Hepatocyte (in vitro differentiated cells): Measurements from ENCODE around the gene ATG13. TPM values are rescaled to one million over a fixed set of nuclear protein-coding genes. Genes with fewer than 3 reads are reported as not detected.

Experiments used
- DNase-seq: peaks from one replicate; pipeline ENCODE4 v3.0.0-alpha.2; 2016; ENCODE audit warnings: low spot score
- H2AFZ ChIP-seq: fragments of 200-600 bp; sonication (generic); 2 replicates; pipeline ENCODE4 v1.6.0; 2016; ENCODE audit warnings: antibody characterized with exemption, mild to moderate bottlenecking
- H3K27ac ChIP-seq: fragments of 200-600 bp; sonication (generic); 2 replicates; pipeline ENCODE4 v1.5.1; 2016; ENCODE audit warnings: mild to moderate bottlenecking
- H3K27me3 ChIP-seq: fragments of 200-600 bp; sonication (generic); 2 replicates; pipeline ENCODE4 v1.6.1; 2016
- H3K36me3 ChIP-seq: fragments of 200-600 bp; sonication (generic); replicated peaks from 2 replicates; pipeline ENCODE4 v1.5.1; 2016; ENCODE audit warnings: low read depth; ENCODE audit not compliant: insufficient read depth
- H3K4me1 ChIP-seq: fragments of 200-600 bp; sonication (generic); 2 replicates; pipeline ENCODE4 v1.5.1; 2016; ENCODE audit warnings: mild to moderate bottlenecking, moderate library complexity; ENCODE audit not compliant: insufficient read depth
- H3K4me2 ChIP-seq: fragments of 200-600 bp; sonication (generic); 2 replicates; pipeline ENCODE4 v1.6.0; 2016
- H3K4me3 ChIP-seq: fragments of 200-600 bp; sonication (generic); 2 replicates; pipeline ENCODE4 v1.5.1; 2016; ENCODE audit warnings: mild to moderate bottlenecking
- H3K79me2 ChIP-seq: fragments of 200-600 bp; sonication (generic); 2 replicates; pipeline ENCODE4 v1.6.0; 2017; ENCODE audit warnings: mild to moderate bottlenecking
- H3K9me2 ChIP-seq: fragments of 200-600 bp; sonication (generic); replicated peaks from 2 replicates; pipeline ENCODE4 v1.6.0; 2017; ENCODE audit warnings: mild to moderate bottlenecking; ENCODE audit not compliant: insufficient read depth
- H3K9me3 ChIP-seq: fragments of 200-600 bp; sonication (generic); 2 replicates; pipeline ENCODE4 v1.5.1; 2016; ENCODE audit warnings: low read depth, mild to moderate bottlenecking
- H4K20me1 ChIP-seq: fragments of 200-600 bp; sonication (generic); 2 replicates; pipeline ENCODE4 v1.6.0; 2016; ENCODE audit warnings: mild to moderate bottlenecking; ENCODE audit not compliant: insufficient read depth, poor library complexity, severe bottlenecking
- EZH2 ChIP-seq: fragments of 200-600 bp; sonication (generic); IDR thresholded peaks from 2 replicates; pipeline ENCODE4 v1.6.1; 2016; ENCODE audit warnings: antibody characterized with exemption, mild to moderate bottlenecking, borderline replicate concordance
- EZH2phosphoT487 ChIP-seq: fragments of 200-600 bp; sonication (generic); IDR thresholded peaks from one replicate; pipeline ENCODE4 v1.6.1; 2018; ENCODE audit warnings: antibody characterized with exemption, mild to moderate bottlenecking, low read depth, moderate library complexity; ENCODE audit not compliant: unreplicated experiment, severe bottlenecking
- WGBS: methylation state at CpG from one replicate; pipeline ENCODE4 v1.1.6; 2016; ENCODE audit warnings: low lambda C conversion rate; ENCODE audit errors: missing lambda C conversion rate; 5-methylcytosine and 5-hydroxymethylcytosine counted together
- polyA plus RNA-seq: library from polyadenylated mRNA; unstranded; fragments of >200 nt; fragmentation: Nextera tagmentation; extraction: Ambion mirVana; gene quantifications from 2 replicates; pipeline ENCODE4 v1.2.1, GENCODE V29; 2016
- total RNA-seq: library from RNA; depleted of rRNA; stranded (reverse); fragments of >200 nt; gene quantifications from 2 replicates; pipeline ENCODE4 v1.2.3, GENCODE V29; 2014
- TF ChIP-seq, protein P1 (sequence below): fragments of 200-600 bp; sonication (generic); IDR thresholded peaks from 2 replicates; pipeline ENCODE4 v1.5.1; 2016; ENCODE audit warnings: antibody characterized with exemption, mild to moderate bottlenecking; ENCODE audit not compliant: poor library complexity

Gene ATG13
- total and polyA plus RNA-seq, 2 experiments from 2014 or later, result 50.9 to 60.8 TPM

DNA sequence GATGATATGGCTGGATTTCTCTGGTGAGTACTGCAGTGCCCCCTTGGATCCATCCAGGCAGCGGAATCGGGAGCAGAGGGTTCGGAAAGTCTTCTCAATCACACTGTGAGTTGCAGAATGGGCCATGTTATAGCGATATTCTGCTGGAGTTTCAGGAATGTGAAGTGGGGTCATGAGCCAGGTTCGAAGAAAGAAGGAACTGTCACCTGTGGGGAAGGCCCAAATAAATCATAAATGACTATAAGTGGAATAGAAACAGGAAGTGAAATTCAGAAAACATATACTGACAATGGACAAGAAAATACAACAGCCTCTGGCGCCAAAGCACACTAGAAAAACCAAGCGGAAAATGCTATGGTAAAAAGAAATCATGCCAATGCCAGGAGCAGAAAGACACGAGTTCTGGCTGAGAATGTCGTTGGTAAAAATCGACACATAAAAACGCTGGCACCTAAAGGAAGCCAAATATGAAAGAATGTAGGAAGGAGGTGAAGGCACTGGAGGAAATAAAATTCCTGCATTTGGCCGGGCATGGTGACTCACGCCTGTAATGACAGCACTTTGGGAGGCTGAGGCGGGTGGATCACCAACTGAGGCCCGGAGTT, 13.5 kb upstream of the ATG13 start:
- DNase-seq, result no peak
- Histone ChIP-seq H4K20me1 (no peaks in the 10 kb centered on the region), H3K9me3 (no peaks in the 10 kb centered on the region), H3K4me1 (no peaks in the 10 kb centered on the region), H3K4me3 (no peak overlapping the region), H2AFZ (no peak overlapping the region), H3K79me2 (no peaks in the 10 kb centered on the region), H3K27ac (no peak overlapping the region), H3K36me3 (no peaks in the 10 kb centered on the region), H3K9me2 (no peaks in the 10 kb centered on the region), H3K4me2 (no peak overlapping the region), H3K27me3 (no peaks in the 10 kb centered on the region)
- no peak for TF ChIP-seq EZH2
- no peak for TF ChIP-seq EZH2phosphoT487
- TF ChIP-seq, protein P1, sequence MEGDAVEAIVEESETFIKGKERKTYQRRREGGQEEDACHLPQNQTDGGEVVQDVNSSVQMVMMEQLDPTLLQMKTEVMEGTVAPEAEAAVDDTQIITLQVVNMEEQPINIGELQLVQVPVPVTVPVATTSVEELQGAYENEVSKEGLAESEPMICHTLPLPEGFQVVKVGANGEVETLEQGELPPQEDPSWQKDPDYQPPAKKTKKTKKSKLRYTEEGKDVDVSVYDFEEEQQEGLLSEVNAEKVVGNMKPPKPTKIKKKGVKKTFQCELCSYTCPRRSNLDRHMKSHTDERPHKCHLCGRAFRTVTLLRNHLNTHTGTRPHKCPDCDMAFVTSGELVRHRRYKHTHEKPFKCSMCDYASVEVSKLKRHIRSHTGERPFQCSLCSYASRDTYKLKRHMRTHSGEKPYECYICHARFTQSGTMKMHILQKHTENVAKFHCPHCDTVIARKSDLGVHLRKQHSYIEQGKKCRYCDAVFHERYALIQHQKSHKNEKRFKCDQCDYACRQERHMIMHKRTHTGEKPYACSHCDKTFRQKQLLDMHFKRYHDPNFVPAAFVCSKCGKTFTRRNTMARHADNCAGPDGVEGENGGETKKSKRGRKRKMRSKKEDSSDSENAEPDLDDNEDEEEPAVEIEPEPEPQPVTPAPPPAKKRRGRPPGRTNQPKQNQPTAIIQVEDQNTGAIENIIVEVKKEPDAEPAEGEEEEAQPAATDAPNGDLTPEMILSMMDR, result no peak
- WGBS, result 96% methylated on average over 15 of the region's 15 CpGs

DNA sequence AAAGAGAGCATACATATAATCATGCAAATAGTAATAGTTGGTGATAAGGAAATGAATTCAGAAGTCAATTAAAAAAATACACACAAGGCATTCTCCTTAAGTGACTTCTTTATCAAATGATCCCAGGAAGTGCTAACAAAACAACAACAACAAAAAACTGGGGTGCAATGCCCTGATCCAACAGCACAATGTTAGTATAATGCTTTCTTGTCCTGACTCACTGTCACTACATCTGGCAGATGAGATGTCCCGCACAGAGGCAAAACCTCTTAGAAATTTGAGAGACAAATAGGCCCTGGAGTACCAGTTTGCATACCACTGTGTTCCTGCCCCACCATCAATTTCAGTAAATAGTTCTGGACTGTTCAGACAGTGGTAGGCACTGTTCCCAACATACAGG, 12.6 kb upstream of the ATG13 start:
- Histone ChIP-seq H3K27ac (no peak overlapping the region), H3K4me2 (no peak overlapping the region), H3K4me1 (no peaks in the 10 kb centered on the region), H2AFZ (no peak overlapping the region), H3K9me3 (no peaks in the 10 kb centered on the region), H3K36me3 (no peaks in the 10 kb centered on the region), H3K27me3 (no peaks in the 10 kb centered on the region), H3K79me2 (peaks cover 2% of the 10 kb centered on the region), H3K9me2 (no peaks in the 10 kb centered on the region), H4K20me1 (no peaks in the 10 kb centered on the region), H3K4me3 (no peak overlapping the region)
- TF ChIP-seq, protein P1, result no peak
- TF ChIP-seq EZH2, result no peak
- no peak for DNase-seq
- 96% methylated on average over 1 of the region's 1 CpG for WGBS

DNA sequence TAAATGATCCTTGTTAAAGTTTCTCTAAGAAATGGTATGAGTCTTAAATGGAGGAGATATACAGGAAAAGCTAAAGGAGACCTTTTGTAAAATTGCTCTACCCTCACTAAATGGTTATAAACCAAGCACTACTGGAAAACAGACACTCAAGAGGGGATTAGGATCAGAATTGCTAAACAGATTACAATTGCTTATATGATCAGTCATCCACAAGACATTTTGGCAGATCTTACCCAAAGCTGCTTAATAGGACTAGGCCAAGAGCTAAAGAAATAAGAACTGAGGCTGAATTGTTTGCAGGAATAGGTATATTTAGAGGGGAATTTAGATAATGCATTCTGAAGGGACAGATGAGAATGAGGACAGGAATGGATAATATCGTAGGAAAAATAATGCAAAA, 9.8 kb upstream of the ATG13 start:
- H3K9me3 ChIP-seq, result no peaks in the 10 kb centered on the region
- H3K4me2 ChIP-seq, result no peak overlapping the region
- H3K9me2 ChIP-seq, result no peaks in the 10 kb centered on the region
- H2AFZ ChIP-seq, result no peak overlapping the region
- no peaks in the 10 kb centered on the region for H3K27me3 ChIP-seq
- H3K27ac ChIP-seq, result no peak overlapping the region
- no peaks in the 10 kb centered on the region for H4K20me1 ChIP-seq
- no peak overlapping the region for H3K4me3 ChIP-seq
- DNase-seq, result no peak
- peaks cover 7% of the 10 kb centered on the region for H3K79me2 ChIP-seq
- H3K4me1 ChIP-seq, result peaks cover 8% of the 10 kb centered on the region
- TF ChIP-seq, protein P1, result no peak
- TF ChIP-seq EZH2phosphoT487 (no peak), EZH2 (no peak)
- 75% methylated on average over 1 of the region's 1 CpG for WGBS
- no peaks in the 10 kb centered on the region for H3K36me3 ChIP-seq
